GM23338 (cell line): ENCODE results near the gene ZSCAN30. TPM values are rescaled to one million over a fixed set of nuclear protein-coding genes. Genes with fewer than 3 reads are reported as not detected.

Experiments
- ATAC-seq: fragments of 200-7000 bp; cut with Tn5 transposase; 3 replicates; pipeline ENCODE4 v1.9.1; 2020
- DNase-seq: peaks from one replicate; pipeline ENCODE4 v3.0.0-alpha.2; 2015; ENCODE audit warnings: low spot score
- H2AFZ ChIP-seq: fragments of 200-600 bp; sonication (generic); 2 replicates; pipeline ENCODE4 v1.8.0; 2016; ENCODE audit warnings: antibody characterized with exemption, mild to moderate bottlenecking, moderate library complexity
- H3F3A ChIP-seq: fragments of 200-600 bp; sonication (generic); replicated peaks from 2 replicates; pipeline ENCODE4 v1.8.0; 2017; ENCODE audit warnings: antibody characterized with exemption, mixed run types, low read depth
- H3K27ac ChIP-seq: fragments of 200-600 bp; sonication (generic); 2 replicates; pipeline ENCODE4 v1.6.1; 2016; ENCODE audit warnings: low read depth
- H3K27me3 ChIP-seq: fragments of 200-600 bp; sonication (generic); 2 replicates; pipeline ENCODE4 v1.8.0; 2016; ENCODE audit warnings: mild to moderate bottlenecking, mixed run types, moderate library complexity; ENCODE audit not compliant: insufficient read depth
- H3K36me3 ChIP-seq: fragments of 200-600 bp; sonication (generic); 2 replicates; pipeline ENCODE4 v1.8.0; 2016; ENCODE audit warnings: mild to moderate bottlenecking; ENCODE audit not compliant: insufficient read depth
- H3K4me1 ChIP-seq: fragments of 200-600 bp; sonication (generic); 2 replicates; pipeline ENCODE4 v1.8.0; 2016; ENCODE audit warnings: mild to moderate bottlenecking, moderate library complexity; ENCODE audit not compliant: insufficient read depth
- H3K4me2 ChIP-seq: fragments of 200-600 bp; sonication (generic); 2 replicates; pipeline ENCODE4 v1.7.1; 2017; ENCODE audit warnings: mixed run types
- H3K4me3 ChIP-seq: fragments of 200-600 bp; sonication (generic); 2 replicates; pipeline ENCODE4 v1.6.1; 2016; ENCODE audit warnings: mixed run types
- H3K79me2 ChIP-seq: fragments of 200-600 bp; sonication (generic); replicated peaks from 2 replicates; pipeline ENCODE4 v1.8.0; 2017; ENCODE audit warnings: mild to moderate bottlenecking; ENCODE audit not compliant: insufficient read depth
- H3K9me2 ChIP-seq: fragments of 200-600 bp; sonication (generic); 2 replicates; pipeline ENCODE4 v1.8.0; 2017; ENCODE audit not compliant: insufficient read depth
- H4K20me1 ChIP-seq: fragments of 200-600 bp; sonication (generic); replicated peaks from 2 replicates; pipeline ENCODE4 v1.8.0; 2017; ENCODE audit warnings: mild to moderate bottlenecking; ENCODE audit not compliant: insufficient read depth
- H3K27ac Mint-ChIP-seq: 2 replicates; pipeline ENCODE4 v1.8.0; 2020; ENCODE audit warnings: inconsistent platforms, mild to moderate bottlenecking, moderate library complexity, mixed read lengths
- H3K27me3 Mint-ChIP-seq: 3 replicates; pipeline ENCODE4 v1.8.0; 2022; ENCODE audit warnings: low read depth, mild to moderate bottlenecking, moderate library complexity, mixed read lengths, inconsistent platforms; ENCODE audit not compliant: insufficient read depth, poor library complexity
- H3K36me3 Mint-ChIP-seq: 3 replicates; pipeline ENCODE4 v1.8.0; 2021; ENCODE audit warnings: low read depth, mild to moderate bottlenecking, inconsistent platforms, moderate library complexity, mixed read lengths
- H3K4me1 Mint-ChIP-seq: 3 replicates; pipeline ENCODE4 v1.8.0; 2020; ENCODE audit warnings: mild to moderate bottlenecking, inconsistent platforms, mixed read lengths
- H3K4me3 Mint-ChIP-seq: 3 replicates; pipeline ENCODE4 v1.8.0; 2021; ENCODE audit warnings: moderate library complexity, mild to moderate bottlenecking, inconsistent platforms, mixed read lengths
- H3K9me3 Mint-ChIP-seq: 3 replicates; pipeline ENCODE4 v1.8.0; 2020; ENCODE audit warnings: moderate library complexity, mild to moderate bottlenecking, inconsistent platforms, mixed read lengths
- CREB1 ChIP-seq: fragments of 250-450 bp; sonication (Bioruptor Pico); IDR thresholded peaks from 2 replicates; pipeline ENCODE4 v1.5.0; 2020; ENCODE audit warnings: low read depth, mild to moderate bottlenecking, moderate library complexity
- CTCF ChIP-seq, 2 experiments: fragments of 200-600 bp in 1 of 2; sonication (generic) in 1 of 2; conservative IDR thresholded peaks; 2 replicates each; pipeline versions ENCODE4 v1.5.1 to v1.6.1; 2016 to 2017; ENCODE audit warnings: antibody characterized with exemption in 2 of 2, low read depth in 2 of 2, mild to moderate bottlenecking in 2 of 2, moderate library complexity in 1 of 2
- ETS1 ChIP-seq: IDR thresholded peaks from 2 replicates; pipeline ENCODE4 v1.6.1; 2016; ENCODE audit warnings: antibody characterized with exemption
- EZH2 ChIP-seq: fragments of 200-600 bp; sonication (generic); IDR thresholded peaks from one replicate; pipeline ENCODE4 v1.8.0; 2017; ENCODE audit warnings: antibody characterized with exemption, mild to moderate bottlenecking, low read depth; ENCODE audit not compliant: unreplicated experiment
- EZH2phosphoT487 ChIP-seq: fragments of 200-600 bp; sonication (generic); IDR thresholded peaks from one replicate; pipeline ENCODE4 v1.8.1; 2018; ENCODE audit warnings: antibody characterized with exemption; ENCODE audit not compliant: unreplicated experiment
- JUNB ChIP-seq: IDR thresholded peaks from one replicate; pipeline ENCODE4 v1.6.1; 2016; ENCODE audit warnings: antibody characterized with exemption; ENCODE audit not compliant: unreplicated experiment
- NANOG ChIP-seq: IDR thresholded peaks from 2 replicates; pipeline ENCODE4 v1.6.1; 2016; ENCODE audit warnings: antibody characterized with exemption, borderline replicate concordance
- POLR2AphosphoS5 ChIP-seq: IDR thresholded peaks from 2 replicates; pipeline ENCODE4 v1.6.1; 2016; ENCODE audit warnings: antibody characterized with exemption, low read depth
- REST ChIP-seq: IDR thresholded peaks from one replicate; pipeline ENCODE4 v1.6.1; 2018; ENCODE audit warnings: antibody characterized with exemption; ENCODE audit not compliant: unreplicated experiment
- STAT1 ChIP-seq: IDR thresholded peaks from one replicate; pipeline ENCODE4 v1.6.1; 2016; ENCODE audit warnings: antibody characterized with exemption; ENCODE audit not compliant: unreplicated experiment
- ZNF114 ChIP-seq: fragments of 250-450 bp; sonication (Bioruptor Pico); IDR thresholded peaks from 2 replicates; pipeline ENCODE4 v1.5.0; 2020; ENCODE audit warnings: mild to moderate bottlenecking, moderate library complexity
- ZNF331 ChIP-seq: fragments of 250-450 bp; sonication (Bioruptor Pico); IDR thresholded peaks from 2 replicates; pipeline ENCODE4 v1.5.0; 2020; ENCODE audit warnings: low read depth, mild to moderate bottlenecking, moderate library complexity
- ZNF462 ChIP-seq: fragments of 250-450 bp; sonication (Bioruptor Pico); IDR thresholded peaks from 2 replicates; pipeline ENCODE4 v1.5.0; 2020; ENCODE audit warnings: mild to moderate bottlenecking, moderate library complexity
- polyA plus RNA-seq: library from polyadenylated mRNA; unstranded; fragments of >200 nt; fragmentation: Nextera tagmentation; extraction: Ambion mirVana; gene quantifications from 2 replicates; pipeline ENCODE4 v1.2.1, GENCODE V29; 2016
- total RNA-seq: library from RNA; depleted of rRNA; stranded (reverse); fragments of >200 nt; shearing (Covaris generic); gene quantifications from 2 replicates; pipeline ENCODE4 v1.2.3, GENCODE V29; 2014

Gene ZSCAN30
- total and polyA plus RNA-seq, 2 experiments from 2014 or later: 12.3 to 21.8 TPM

- Histone ChIP-seq H3K36me3 (peaks cover 45% of the 10 kb centered on the region), H3K4me3 (no peak overlapping the region), H4K20me1 (no peaks in the 10 kb centered on the region), H3K27ac (no peak overlapping the region), H3K4me2 (no peak overlapping the region), H3K9me2 (no peaks in the 10 kb centered on the region), H3F3A (no peaks in the 10 kb centered on the region), H3K79me2 (peaks cover 12% of the 10 kb centered on the region), H2AFZ (no peak overlapping the region), H3K4me1 (no peaks in the 10 kb centered on the region), H3K27me3 (no peaks in the 10 kb centered on the region)
- DNase-seq (no peak), ATAC-seq (no peak)
- Mint-ChIP-seq H3K36me3 (peaks cover 81% of the 10 kb centered on the region), H3K27ac (no peak overlapping the region), H3K4me1 (no peaks in the 10 kb centered on the region), H3K27me3 (no peaks in the 10 kb centered on the region), H3K4me3 (no peak overlapping the region), H3K9me3 (peaks cover 68% of the 10 kb centered on the region)
- no peak for TF ChIP-seq CREB1
- TF ChIP-seq CTCF (conservative IDR thresholded peaks at IDR 0.05; ENCODE audit: low read depth in 2 of 2): no peak
- TF ChIP-seq NANOG: no peak
- TF ChIP-seq ETS1: no peak
- no peak for TF ChIP-seq STAT1
- no peak for TF ChIP-seq ZNF462 (CRISPR knock-in tag)
- no peak for TF ChIP-seq ZNF331
- no peak for TF ChIP-seq POLR2AphosphoS5
- no peak for TF ChIP-seq ZNF114 (CRISPR knock-in tag)
- no peak for TF ChIP-seq EZH2phosphoT487
- TF ChIP-seq EZH2: no peak
- no peak for TF ChIP-seq JUNB
- TF ChIP-seq REST: no peak
Measured at GRCh38 chr18:35306588-35307250, 16.7 kb upstream of the ZSCAN30 start.
